GM12878 (cell line): ENCODE data around the gene UBAP1L. TPM values are rescaled to one million over a fixed set of nuclear protein-coding genes. Genes with fewer than 3 reads are reported as not detected.

Source experiments
- ATAC-seq: fragments of 200-7000 bp; cut with Tn5 transposase; 3 replicates; pipeline ENCODE4 v1.9.1; 2020; ENCODE audit warnings: mild to moderate bottlenecking, moderate library complexity
- BruUV-seq: library from RNA; stranded (reverse); fragments of 400-500 nt; replicated peaks from 2 replicates; lab custom pipeline; 2021; lab: Mats Ljungman, UMichigan
- CTCF ChIA-PET: fragments of 300-600 bp; sonication (Branson Sonifier 250); formaldehyde crosslinking; extraction: SDS; loops from one replicate; lab custom pipeline; 2021; ENCODE audit warnings: inconsistent platforms; lab: Yijun Ruan, JAX
- POLR2A ChIA-PET: fragments of 350-600 bp; formaldehyde crosslinking; extraction: SDS; loops from one replicate; lab custom pipeline; 2021; ENCODE audit warnings: inconsistent platforms; lab: Charles Lee
- RAD21 ChIA-PET: fragments of 300-600 bp; sonication (Branson Sonifier 250); formaldehyde crosslinking; loops from one replicate; lab custom pipeline; 2023; ENCODE audit warnings: antibody characterized with exemption; ENCODE audit not compliant: unreplicated experiment; lab: Charles Lee
- SMC1A ChIA-PET: fragments of 300-600 bp; sonication (Branson Sonifier 250); formaldehyde crosslinking; loops from one replicate; lab custom pipeline; 2023; ENCODE audit not compliant: unreplicated experiment, uncharacterized antibody; lab: Charles Lee
- DNase-seq: peaks from one replicate; pipeline ENCODE4 v3.0.0-alpha.2; 2011; ENCODE audit warnings: low read depth, low spot score
- FAIRE-seq: peaks from 3 replicates; lab custom pipeline; 2011; peaks lifted over from hg19 to GRCh38; lab: Jason Lieb, UNC
- H2AFZ ChIP-seq: 2 replicates; pipeline ENCODE4 v1.6.0; 2011; ENCODE audit warnings: low read depth, low read length, control low read depth; ENCODE audit not compliant: control insufficient read depth
- H3K27ac ChIP-seq: 2 replicates; pipeline ENCODE4 v1.5.1; 2011; ENCODE audit warnings: control low read depth; ENCODE audit not compliant: control insufficient read depth, insufficient read depth
- H3K27me3 ChIP-seq, 2 experiments: replicated peaks in 1 of 2; 2 replicates each; pipeline versions ENCODE4 v1.6.0 to v1.6.1; 2011; ENCODE audit warnings: low read length in 1 of 2; ENCODE audit not compliant: control insufficient read depth in 2 of 2, insufficient read depth in 2 of 2
- H3K36me3 ChIP-seq, 2 experiments: 2 replicates each; pipeline ENCODE4 v1.5.1; 2011; ENCODE audit warnings: low read length in 1 of 2; ENCODE audit not compliant: control insufficient read depth in 2 of 2, insufficient read depth in 2 of 2
- H3K4me1 ChIP-seq: 2 replicates; pipeline ENCODE4 v1.6.1; 2011; ENCODE audit warnings: mild to moderate bottlenecking, low read length, moderate library complexity, mixed read lengths; ENCODE audit not compliant: control insufficient read depth, insufficient read depth
- H3K4me2 ChIP-seq: 2 replicates; pipeline ENCODE4 v1.6.0; 2011; ENCODE audit warnings: control low read depth; ENCODE audit not compliant: control insufficient read depth, insufficient read depth
- H3K4me3 ChIP-seq: fragments of 200-600 bp; sonication (generic); 2 replicates; pipeline ENCODE4 v1.5.1; 2016
- H3K79me2 ChIP-seq: 2 replicates; pipeline ENCODE4 v1.6.0; 2011; ENCODE audit warnings: low read length; ENCODE audit not compliant: control insufficient read depth, insufficient read depth
- H3K9ac ChIP-seq: 2 replicates; pipeline ENCODE4 v1.8.0; 2011; ENCODE audit warnings: low read length, control low read depth, mixed read lengths; ENCODE audit not compliant: control insufficient read depth, insufficient read depth
- H3K9me3 ChIP-seq: replicated peaks from 3 replicates; pipeline ENCODE4 v1.5.1; 2011; ENCODE audit warnings: mild to moderate bottlenecking, low read length; ENCODE audit not compliant: control insufficient read depth, insufficient read depth
- H4K20me1 ChIP-seq: 2 replicates; pipeline ENCODE4 v1.6.0; 2011; ENCODE audit not compliant: control insufficient read depth, insufficient read depth
- ASH2L ChIP-seq: fragments of 300-600, 200-600 bp; sonication (generic); IDR thresholded peaks from 2 replicates; pipeline ENCODE4 v1.6.1; 2017; ENCODE audit warnings: low read depth, mild to moderate bottlenecking, borderline replicate concordance
- BRCA1 ChIP-seq: IDR thresholded peaks from 2 replicates; pipeline ENCODE4 v1.6.1; 2011; ENCODE audit warnings: low read depth, low read length, improper control_type of control experiment
- CHD4 ChIP-seq: fragments of 200-600 bp; sonication (generic); IDR thresholded peaks from 2 replicates; pipeline ENCODE4 v1.6.1; 2016; ENCODE audit warnings: mild to moderate bottlenecking
- CREM ChIP-seq: IDR thresholded peaks from 2 replicates; pipeline ENCODE4 v1.6.1; 2014; ENCODE audit warnings: antibody characterized with exemption, low read depth
- DPF2 ChIP-seq: fragments of 450-650 bp; IDR thresholded peaks from 2 replicates; pipeline ENCODE4 v1.6.1; 2017; ENCODE audit warnings: mild to moderate bottlenecking
- NFXL1 ChIP-seq: fragments of 450-650 bp; IDR thresholded peaks from 2 replicates; pipeline ENCODE4 v1.6.1; 2017; ENCODE audit warnings: antibody characterized with exemption, mild to moderate bottlenecking, borderline replicate concordance
- NR2C2 ChIP-seq: IDR thresholded peaks from 2 replicates; pipeline ENCODE4 v1.6.1; 2011; ENCODE audit warnings: borderline replicate concordance, low read depth; ENCODE audit not compliant: control insufficient read depth, insufficient read length
- REST ChIP-seq: IDR thresholded peaks from 2 replicates; pipeline ENCODE4 v1.6.1; 2012; ENCODE audit warnings: mild to moderate bottlenecking, low read depth, low read length
- SRF ChIP-seq, 2 experiments: IDR thresholded peaks; 2 replicates each; pipeline ENCODE4 v1.6.1; 2011; ENCODE audit warnings: low read depth in 2 of 2, low read length in 2 of 2, mild to moderate bottlenecking in 1 of 2, moderate library complexity in 1 of 2
- WGBS: methylation state at CpG from one replicate; pipeline ENCODE4 v1.1.6; 2016; ENCODE audit warnings: low lambda C conversion rate; ENCODE audit not compliant: insufficient replicate concordance, insufficient coverage; ENCODE audit errors: missing lambda C conversion rate; 5-methylcytosine and 5-hydroxymethylcytosine counted together
- in situ Hi-C: fragments of 300-500 bp; cut with MboI; formaldehyde crosslinking; loops from 9 replicates; pipeline ENCODE4 v1.14.3; 2018; ENCODE audit warnings: mixed read lengths
- intact Hi-C: fragments of 100-400 bp; cut with micrococcal nuclease; formaldehyde crosslinking; loops from one replicate; pipeline ENCODE4 v1.14.2; 2022; ENCODE audit not compliant: unreplicated experiment
- polyA plus RNA-seq, 11 experiments: library from polyadenylated mRNA; depleted of rRNA in 4 of 11; unstranded in 6 of 11; stranded (reverse) in 5 of 11; fragments of >200 nt; fragmentation: Nextera tagmentation in 4 of 11; fragmentation: Illumina TruSeq in 1 of 11; extraction: Ambion mirVana in 4 of 11; extraction: Trizol in 1 of 11; gene quantifications; 1 replicate in 1 of 11; 2 replicates in 10 of 11; pipeline versions ENCODE4 v1.2.1 to v1.2.3, GENCODE V29; 2011 to 2016; ENCODE audit warnings: inconsistent platforms in 2 of 11, missing spikeins in 2 of 11, low read depth in 1 of 11
- total RNA-seq, 4 experiments: library from RNA; depleted of rRNA in 3 of 4; stranded (reverse); fragments of >200 nt in 3 of 4; fragmentation: Illumina TruSeq in 1 of 4; extraction: Trizol in 1 of 4; gene quantifications; 2 replicates each; pipeline versions ENCODE4 v1.2.1 to v1.2.3, GENCODE V29; 2013 to 2021

UBAP1L gene
- total and polyA plus RNA-seq, 10 of the 15 experiments (the other 5 are each of a cell fraction or from before 2014, with no cell fraction given), result 0.03 to 2.6 (median 1.0) TPM

DNA sequence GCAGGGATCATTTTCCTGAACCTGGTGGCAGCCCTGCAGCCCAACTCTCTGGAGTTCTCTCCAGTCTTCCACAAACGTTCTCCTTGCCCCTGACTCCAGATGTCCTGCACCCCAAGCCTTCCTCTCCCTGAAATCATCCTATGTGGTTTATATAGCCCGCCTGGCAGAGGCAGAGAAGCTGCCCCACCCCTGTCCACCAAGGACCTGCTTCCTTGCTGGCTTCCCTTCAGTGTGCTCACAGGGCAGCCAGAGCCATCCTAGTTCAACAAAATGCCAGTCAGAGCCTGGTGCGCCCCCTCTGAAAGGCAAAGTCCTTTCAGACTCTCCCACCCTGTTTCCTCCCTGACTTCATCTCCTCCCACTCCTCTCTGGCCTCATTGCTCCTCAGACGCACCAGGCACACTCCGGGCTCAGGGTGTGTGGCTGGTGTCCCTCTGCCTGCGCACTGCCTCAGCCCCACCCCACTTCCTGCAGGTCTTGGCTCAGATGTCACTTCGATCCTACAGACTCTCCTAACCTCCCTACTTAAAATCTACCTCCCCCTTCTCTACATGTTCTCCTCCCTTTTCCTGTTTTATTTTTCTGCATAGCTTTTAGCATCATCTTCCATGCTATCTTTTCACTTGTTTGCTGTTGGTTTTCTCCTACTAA is 32.6 kb downstream of the UBAP1L start:
- no peak for DNase-seq
- Histone ChIP-seq H3K9ac (no peak overlapping the region), H3K27ac (no peak overlapping the region), H3K9me3 (no peaks in the 10 kb centered on the region), H4K20me1 (peaks cover 3% of the 10 kb centered on the region; the same call in 1 of the 2 replicates), H3K4me2 (no peak overlapping the region), H3K27me3 (peaks cover 0 to 6% of the 10 kb centered on the region in 2 experiments; a peak in 1 of 4 replicates), H3K36me3 (no peaks in the 10 kb centered on the region), H2AFZ (no peak overlapping the region), H3K4me1 (no peaks in the 10 kb centered on the region), H3K79me2 (no peaks in the 10 kb centered on the region), H3K4me3 (no peak overlapping the region)
- WGBS, result 27% methylated on average over 7 of the region's 7 CpGs
- BruUV-seq, result no TSS peak
- ChIA-PET RAD21 (no interaction called here), POLR2A (interaction anchor here (0.5 kb wide), 1 partner anchor 403 kb away, joined by 7 read pairs; no protein-coding TSS in a partner anchor), CTCF (interaction anchor here (0.9 to 2.7 kb wide), 8 partner anchors 11 to 74 kb away, joined by 3 to 14 read pairs (median 3); no protein-coding TSS in a partner anchor), SMC1A (interaction anchor here (0.6 to 1.4 kb wide), 4 partner anchors 17 to 74 kb away, joined by 3 read pairs; no protein-coding TSS in a partner anchor)
- ATAC-seq, result peak; percentile 11; the same call in 1 of the 3 replicates
- intact Hi-C loops, result loop anchor here (10.0 kb wide), 1 partner anchor 348 kb away; no protein-coding TSS in a partner anchor
- no peak for FAIRE-seq
- in situ Hi-C loops, result no loop called here
- TF ChIP-seq BRCA1, result no peak
- TF ChIP-seq CHD4, result no peak
- no peak for TF ChIP-seq DPF2
- no peak for TF ChIP-seq ASH2L
- TF ChIP-seq SRF (IDR thresholded peaks at IDR 0.05; ENCODE audit: low read depth in 2 of 2, low read length in 2 of 2), result no peak
- TF ChIP-seq CREM, result no peak
- TF ChIP-seq NFXL1, result no peak
- no peak for TF ChIP-seq REST
- TF ChIP-seq NR2C2, result no peak
